ENCODE measurements around the gene CDK11B. TPM values are rescaled to one million over a fixed set of nuclear protein-coding genes. Genes with fewer than 3 reads are reported as not detected.
"Not testable (repeated sequence)": the region's sequence is repeated elsewhere in the genome, so short reads cannot be mapped to it uniquely, and the experiment has no call there.

CDK11B gene
- total RNA-seq, 1 experiment from 2014 or later, result 30.1 TPM

- not testable (repeated sequence) for H3K18ac ChIP-seq (ENCODE audit: insufficient read length, low read depth, low read length); H3K9me3 Mint-ChIP-seq; H3T11ph ChIP-seq (ENCODE audit: low read length); H3K27me3 Mint-ChIP-seq (ENCODE audit: low read depth); H3K23ac ChIP-seq (ENCODE audit: insufficient read length, low read depth, low read length); H3K56ac ChIP-seq (ENCODE audit: insufficient read length, low read depth, low read length); H4K20me1 ChIP-seq (ENCODE audit: control insufficient read depth, insufficient read depth, insufficient read length); DNase-seq; H3K4me3 Mint-ChIP-seq; H3K9ac ChIP-seq (ENCODE audit: extremely low read depth, insufficient read length, low read length); H4K5ac ChIP-seq (ENCODE audit: insufficient read length, low read depth, low read length); H3K23me2 ChIP-seq (ENCODE audit: insufficient read length, low read depth, low read length, poor library complexity, severe bottlenecking); H3K27ac Mint-ChIP-seq; H3K14ac ChIP-seq (ENCODE audit: insufficient read depth, low read length); H3K4me2 ChIP-seq (ENCODE audit: insufficient read depth, insufficient read length, low read length); H2BK15ac ChIP-seq (ENCODE audit: low read depth, low read length); H3K4me1 Mint-ChIP-seq; H3K79me2 ChIP-seq (ENCODE audit: insufficient read depth, low read length); H3K9me3 ChIP-seq (ENCODE audit: control insufficient read depth, low read depth, low read length); H2AK5ac ChIP-seq (ENCODE audit: insufficient read length, low read length); H3K27me3 ChIP-seq (ENCODE audit: insufficient read depth, low read length); H2BK120ac ChIP-seq (ENCODE audit: low read depth, low read length, poor library complexity, severe bottlenecking); H2BK12ac ChIP-seq (ENCODE audit: insufficient read length, low read depth, low read length); H4K8ac ChIP-seq (replicated peaks; ENCODE audit: insufficient read length, low read depth, low read length); H2BK20ac ChIP-seq (ENCODE audit: low read depth, low read length, poor library complexity, severe bottlenecking); H3K79me1 ChIP-seq (ENCODE audit: insufficient read depth, low read depth, low read length, poor library complexity, severe bottlenecking); H3K4me1 ChIP-seq (ENCODE audit: insufficient read depth, low read length); H2AFZ ChIP-seq (ENCODE audit: low read length); H3K4ac ChIP-seq (ENCODE audit: low read depth, low read length); H4K91ac ChIP-seq (ENCODE audit: insufficient read length, low read depth, low read length); H3K27ac ChIP-seq (ENCODE audit: insufficient read length, low read depth, low read length); H2BK5ac ChIP-seq (ENCODE audit: insufficient read length, low read length)
- peaks cover 47 to 64% (median 63%) of the 10 kb centered on the region in 3 experiments; a peak in 6 of 7 replicates for H3K36me3 Mint-ChIP-seq (ENCODE audit: insufficient read depth in 1 of 3, low read depth in 3 of 3)
- WGBS (ENCODE audit: extremely low coverage, insufficient read length, low lambda C conversion rate), result no CpG with 5 or more reads among the region's 11 CpGs
Measured at GRCh38 chr1:1648265-1648664, 10.5 kb downstream of the CDK11B start.

- not testable (repeated sequence) for H3K79me2 ChIP-seq (ENCODE audit: insufficient read depth, low read length); H3K27ac ChIP-seq (ENCODE audit: insufficient read length, low read depth, low read length); H3K9ac ChIP-seq (ENCODE audit: extremely low read depth, insufficient read length, low read length); DNase-seq; H3K9me3 ChIP-seq (ENCODE audit: control insufficient read depth, low read depth, low read length); H3K9me3 Mint-ChIP-seq; H3K23me2 ChIP-seq (ENCODE audit: insufficient read length, low read depth, low read length, poor library complexity, severe bottlenecking); H2AK5ac ChIP-seq (ENCODE audit: insufficient read length, low read length); H3K4me2 ChIP-seq (ENCODE audit: insufficient read depth, insufficient read length, low read length); H4K8ac ChIP-seq (replicated peaks; ENCODE audit: insufficient read length, low read depth, low read length); H3K27me3 Mint-ChIP-seq (ENCODE audit: low read depth); H2BK12ac ChIP-seq (ENCODE audit: insufficient read length, low read depth, low read length); H3K14ac ChIP-seq (ENCODE audit: insufficient read depth, low read length); H3K27me3 ChIP-seq (ENCODE audit: insufficient read depth, low read length); H2BK120ac ChIP-seq (ENCODE audit: low read depth, low read length, poor library complexity, severe bottlenecking); H4K91ac ChIP-seq (ENCODE audit: insufficient read length, low read depth, low read length); H4K5ac ChIP-seq (ENCODE audit: insufficient read length, low read depth, low read length); H3K4ac ChIP-seq (ENCODE audit: low read depth, low read length); H2BK15ac ChIP-seq (ENCODE audit: low read depth, low read length); H3T11ph ChIP-seq (ENCODE audit: low read length); H3K4me1 ChIP-seq (ENCODE audit: insufficient read depth, low read length); H2AFZ ChIP-seq (ENCODE audit: low read length); H3K79me1 ChIP-seq (ENCODE audit: insufficient read depth, low read depth, low read length, poor library complexity, severe bottlenecking); H3K23ac ChIP-seq (ENCODE audit: insufficient read length, low read depth, low read length); H3K27ac Mint-ChIP-seq; H3K56ac ChIP-seq (ENCODE audit: insufficient read length, low read depth, low read length); H2BK5ac ChIP-seq (ENCODE audit: insufficient read length, low read length); H2BK20ac ChIP-seq (ENCODE audit: low read depth, low read length, poor library complexity, severe bottlenecking); H3K4me1 Mint-ChIP-seq; H3K18ac ChIP-seq (ENCODE audit: insufficient read length, low read depth, low read length); H3K4me3 Mint-ChIP-seq; H4K20me1 ChIP-seq (ENCODE audit: control insufficient read depth, insufficient read depth, insufficient read length)
- no CpG with 5 or more reads among the region's 17 CpGs for WGBS (ENCODE audit: extremely low coverage, insufficient read length, low lambda C conversion rate)
- H3K36me3 Mint-ChIP-seq (ENCODE audit: insufficient read depth in 1 of 3, low read depth in 3 of 3), result peaks cover 45 to 62% (median 62%) of the 10 kb centered on the region in 3 experiments; a peak in 6 of 7 replicates
Measured at GRCh38 chr1:1647567-1648241, 11.1 kb downstream of the CDK11B start.

All from H9 (cell line).